HepG2 (cell line): ENCODE results near the gene NEAT1. TPM values are rescaled to one million over a fixed set of nuclear protein-coding genes. Genes with fewer than 3 reads are reported as not detected.

ENCODE experiments used
- ARID4A ChIP-seq: sonication (generic); formaldehyde crosslinking; IDR thresholded peaks from 2 replicates; pipeline ENCODE4 v1.5.0; 2020; ENCODE audit warnings: mild to moderate bottlenecking, missing genetic modification reagents, borderline replicate concordance
- FOXK1 ChIP-seq: sonication (generic); formaldehyde crosslinking; IDR thresholded peaks from 2 replicates; pipeline ENCODE4 v1.4.0; 2020; ENCODE audit warnings: low read depth, missing genetic modification reagents, borderline replicate concordance
- HOXD1 ChIP-seq: sonication (generic); formaldehyde crosslinking; IDR thresholded peaks from 2 replicates; pipeline ENCODE4 v1.5.0; 2020; ENCODE audit warnings: missing genetic modification reagents
- ISL2 ChIP-seq: sonication (generic); formaldehyde crosslinking; IDR thresholded peaks from 2 replicates; pipeline ENCODE4 v1.5.0; 2020; ENCODE audit warnings: missing genetic modification reagents
- KMT2B ChIP-seq: IDR thresholded peaks from 2 replicates; pipeline ENCODE4 v1.6.1; 2016; ENCODE audit warnings: missing genetic modification reagents, missing compliant biosample characterization
- MAFF ChIP-seq: IDR thresholded peaks from 2 replicates; pipeline ENCODE4 v1.6.1; 2011; ENCODE audit warnings: low read depth, low read length, improper control_type of control experiment
- SP140L ChIP-seq: sonication (generic); formaldehyde crosslinking; IDR thresholded peaks from 2 replicates; pipeline ENCODE4 v1.4.0; 2020; ENCODE audit warnings: missing genetic modification reagents, borderline replicate concordance
- SPEN ChIP-seq: sonication (generic); formaldehyde crosslinking; IDR thresholded peaks from 2 replicates; pipeline ENCODE4 v1.5.1; 2020; ENCODE audit warnings: low read depth, mild to moderate bottlenecking, missing genetic modification reagents
- ZFYVE20 ChIP-seq: sonication (generic); formaldehyde crosslinking; IDR thresholded peaks from 2 replicates; pipeline ENCODE4 v1.8.0; 2023; ENCODE audit warnings: low read depth, mild to moderate bottlenecking, moderate library complexity, missing genetic modification reagents, borderline replicate concordance
- ZNF224 ChIP-seq: sonication (generic); formaldehyde crosslinking; IDR thresholded peaks from 2 replicates; pipeline ENCODE4 v1.5.0; 2020; ENCODE audit warnings: mild to moderate bottlenecking, missing genetic modification reagents
- ZNF292 ChIP-seq: sonication (generic); formaldehyde crosslinking; IDR thresholded peaks from 2 replicates; pipeline ENCODE4 v1.8.1; 2022; ENCODE audit warnings: mild to moderate bottlenecking, low read depth, missing genetic modification reagents, borderline replicate concordance
- polyA plus RNA-seq, 8 experiments: library from polyadenylated mRNA; depleted of rRNA in 3 of 8; stranded (reverse) in 7 of 8; unstranded in 1 of 8; fragments of >200 nt; fragmentation: Illumina TruSeq in 4 of 8; extraction: Trizol in 4 of 8; gene quantifications; 2 replicates each; pipeline versions ENCODE4 v1.2.1 to v1.2.3, GENCODE V29; 2011 to 2016; ENCODE audit warnings: low read depth in 4 of 8, missing spikeins in 1 of 8, mixed read lengths in 1 of 8; ENCODE audit not compliant: insufficient read depth in 1 of 8
- total RNA-seq, 5 experiments: library from RNA; depleted of rRNA; stranded (reverse); fragments of >200 nt; fragmentation: Illumina TruSeq; extraction: Trizol; gene quantifications; 2 replicates each; pipeline ENCODE4 v1.2.3, GENCODE V29; 2016; ENCODE audit warnings: low read depth in 1 of 5
- TF ChIP-seq, protein P1 (sequence below): sonication (generic); formaldehyde crosslinking; IDR thresholded peaks from 2 replicates; pipeline ENCODE4 v1.5.1; 2020; ENCODE audit warnings: mild to moderate bottlenecking, missing genetic modification reagents, borderline replicate concordance
- TF ChIP-seq, protein P2 (sequence below): sonication (generic); formaldehyde crosslinking; IDR thresholded peaks from 2 replicates; pipeline ENCODE4 v1.4.0; 2020; ENCODE audit warnings: missing genetic modification reagents, borderline replicate concordance
- TF ChIP-seq, protein P3 (sequence below): sonication (generic); formaldehyde crosslinking; IDR thresholded peaks from 2 replicates; pipeline ENCODE4 v1.9.0; 2022; ENCODE audit warnings: missing genetic modification reagents, mild to moderate bottlenecking, borderline replicate concordance

Gene NEAT1
- total and polyA plus RNA-seq, 2 of the 13 experiments (the other 11 are each of a cell fraction or from before 2014, with no cell fraction given) = 20.5 to 41.2 TPM

DNA sequence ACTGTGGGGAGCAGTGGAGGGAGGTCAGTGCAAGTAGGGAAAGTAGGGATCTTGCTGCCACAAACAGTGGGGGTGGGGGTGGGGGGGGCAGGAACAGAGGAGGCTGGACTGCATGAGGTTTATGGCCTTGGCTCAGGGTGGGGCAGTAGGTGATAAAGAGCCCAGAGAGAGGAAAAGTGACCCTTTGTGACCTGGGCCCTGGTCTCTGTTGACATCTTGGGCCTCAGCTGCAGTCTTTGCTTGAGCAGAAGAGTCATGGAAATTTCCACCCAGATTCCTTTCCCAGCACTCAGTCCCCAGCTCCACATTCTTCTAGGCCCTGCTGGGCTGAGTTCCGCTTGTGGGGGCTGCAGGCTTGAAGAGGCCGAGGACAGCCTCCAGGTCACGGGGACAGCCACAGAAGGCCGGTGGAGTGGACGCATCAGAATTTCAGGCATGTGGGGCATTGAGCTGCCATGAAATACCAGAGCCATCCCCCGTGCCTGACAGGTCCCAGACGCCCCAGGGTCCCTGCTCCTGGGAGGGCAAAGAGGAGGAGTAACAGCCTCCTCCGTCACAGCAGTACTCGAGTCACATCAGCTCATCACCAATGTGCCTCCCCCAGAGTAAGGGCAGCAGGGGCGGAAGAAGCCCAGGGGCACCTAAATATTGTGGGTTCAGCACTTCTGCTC, 66.6 kb downstream of the NEAT1 start (continued):
- TF ChIP-seq, protein P1, sequence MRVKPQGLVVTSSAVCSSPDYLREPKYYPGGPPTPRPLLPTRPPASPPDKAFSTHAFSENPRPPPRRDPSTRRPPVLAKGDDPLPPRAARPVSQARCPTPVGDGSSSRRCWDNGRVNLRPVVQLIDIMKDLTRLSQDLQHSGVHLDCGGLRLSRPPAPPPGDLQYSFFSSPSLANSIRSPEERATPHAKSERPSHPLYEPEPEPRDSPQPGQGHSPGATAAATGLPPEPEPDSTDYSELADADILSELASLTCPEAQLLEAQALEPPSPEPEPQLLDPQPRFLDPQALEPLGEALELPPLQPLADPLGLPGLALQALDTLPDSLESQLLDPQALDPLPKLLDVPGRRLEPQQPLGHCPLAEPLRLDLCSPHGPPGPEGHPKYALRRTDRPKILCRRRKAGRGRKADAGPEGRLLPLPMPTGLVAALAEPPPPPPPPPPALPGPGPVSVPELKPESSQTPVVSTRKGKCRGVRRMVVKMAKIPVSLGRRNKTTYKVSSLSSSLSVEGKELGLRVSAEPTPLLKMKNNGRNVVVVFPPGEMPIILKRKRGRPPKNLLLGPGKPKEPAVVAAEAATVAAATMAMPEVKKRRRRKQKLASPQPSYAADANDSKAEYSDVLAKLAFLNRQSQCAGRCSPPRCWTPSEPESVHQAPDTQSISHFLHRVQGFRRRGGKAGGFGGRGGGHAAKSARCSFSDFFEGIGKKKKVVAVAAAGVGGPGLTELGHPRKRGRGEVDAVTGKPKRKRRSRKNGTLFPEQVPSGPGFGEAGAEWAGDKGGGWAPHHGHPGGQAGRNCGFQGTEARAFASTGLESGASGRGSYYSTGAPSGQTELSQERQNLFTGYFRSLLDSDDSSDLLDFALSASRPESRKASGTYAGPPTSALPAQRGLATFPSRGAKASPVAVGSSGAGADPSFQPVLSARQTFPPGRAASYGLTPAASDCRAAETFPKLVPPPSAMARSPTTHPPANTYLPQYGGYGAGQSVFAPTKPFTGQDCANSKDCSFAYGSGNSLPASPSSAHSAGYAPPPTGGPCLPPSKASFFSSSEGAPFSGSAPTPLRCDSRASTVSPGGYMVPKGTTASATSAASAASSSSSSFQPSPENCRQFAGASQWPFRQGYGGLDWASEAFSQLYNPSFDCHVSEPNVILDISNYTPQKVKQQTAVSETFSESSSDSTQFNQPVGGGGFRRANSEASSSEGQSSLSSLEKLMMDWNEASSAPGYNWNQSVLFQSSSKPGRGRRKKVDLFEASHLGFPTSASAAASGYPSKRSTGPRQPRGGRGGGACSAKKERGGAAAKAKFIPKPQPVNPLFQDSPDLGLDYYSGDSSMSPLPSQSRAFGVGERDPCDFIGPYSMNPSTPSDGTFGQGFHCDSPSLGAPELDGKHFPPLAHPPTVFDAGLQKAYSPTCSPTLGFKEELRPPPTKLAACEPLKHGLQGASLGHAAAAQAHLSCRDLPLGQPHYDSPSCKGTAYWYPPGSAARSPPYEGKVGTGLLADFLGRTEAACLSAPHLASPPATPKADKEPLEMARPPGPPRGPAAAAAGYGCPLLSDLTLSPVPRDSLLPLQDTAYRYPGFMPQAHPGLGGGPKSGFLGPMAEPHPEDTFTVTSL = 0 out of 2 replicates have a peak, but pooled peaks have one; percentile 21
- peak; percentile 34; the same call in 1 of the 2 replicates for TF ChIP-seq ISL2 (CRISPR knock-in tag)
- TF ChIP-seq FOXK1 (CRISPR knock-in tag) = 0 out of 2 replicates have a peak, but pooled peaks have one; percentile 28
- TF ChIP-seq MAFF = 0 out of 2 replicates have a peak, but pooled peaks have one; percentile 11
- TF ChIP-seq ZFYVE20 (CRISPR knock-in tag) = no peak
- TF ChIP-seq, protein P2, sequence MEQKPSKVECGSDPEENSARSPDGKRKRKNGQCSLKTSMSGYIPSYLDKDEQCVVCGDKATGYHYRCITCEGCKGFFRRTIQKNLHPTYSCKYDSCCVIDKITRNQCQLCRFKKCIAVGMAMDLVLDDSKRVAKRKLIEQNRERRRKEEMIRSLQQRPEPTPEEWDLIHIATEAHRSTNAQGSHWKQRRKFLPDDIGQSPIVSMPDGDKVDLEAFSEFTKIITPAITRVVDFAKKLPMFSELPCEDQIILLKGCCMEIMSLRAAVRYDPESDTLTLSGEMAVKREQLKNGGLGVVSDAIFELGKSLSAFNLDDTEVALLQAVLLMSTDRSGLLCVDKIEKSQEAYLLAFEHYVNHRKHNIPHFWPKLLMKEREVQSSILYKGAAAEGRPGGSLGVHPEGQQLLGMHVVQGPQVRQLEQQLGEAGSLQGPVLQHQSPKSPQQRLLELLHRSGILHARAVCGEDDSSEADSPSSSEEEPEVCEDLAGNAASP (CRISPR knock-in tag) = peak; percentile 79; the same call in 1 of the 2 replicates
- TF ChIP-seq HOXD1 (CRISPR knock-in tag) = peak; percentile 34; the same call in 1 of the 2 replicates
- TF ChIP-seq ARID4A = no peak; the same call in 1 of the 2 replicates
- TF ChIP-seq SPEN (CRISPR knock-in tag) = peak; percentile 5; the same call in 1 of the 2 replicates
- TF ChIP-seq ZNF292 = no peak
- TF ChIP-seq ZNF224 (CRISPR knock-in tag) = 0 out of 2 replicates have a peak, but pooled peaks have one; percentile 31
- TF ChIP-seq, protein P3, sequence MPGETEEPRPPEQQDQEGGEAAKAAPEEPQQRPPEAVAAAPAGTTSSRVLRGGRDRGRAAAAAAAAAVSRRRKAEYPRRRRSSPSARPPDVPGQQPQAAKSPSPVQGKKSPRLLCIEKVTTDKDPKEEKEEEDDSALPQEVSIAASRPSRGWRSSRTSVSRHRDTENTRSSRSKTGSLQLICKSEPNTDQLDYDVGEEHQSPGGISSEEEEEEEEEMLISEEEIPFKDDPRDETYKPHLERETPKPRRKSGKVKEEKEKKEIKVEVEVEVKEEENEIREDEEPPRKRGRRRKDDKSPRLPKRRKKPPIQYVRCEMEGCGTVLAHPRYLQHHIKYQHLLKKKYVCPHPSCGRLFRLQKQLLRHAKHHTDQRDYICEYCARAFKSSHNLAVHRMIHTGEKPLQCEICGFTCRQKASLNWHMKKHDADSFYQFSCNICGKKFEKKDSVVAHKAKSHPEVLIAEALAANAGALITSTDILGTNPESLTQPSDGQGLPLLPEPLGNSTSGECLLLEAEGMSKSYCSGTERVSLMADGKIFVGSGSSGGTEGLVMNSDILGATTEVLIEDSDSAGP (CRISPR knock-in tag) = peak; percentile 60; the same call in 1 of the 2 replicates
- TF ChIP-seq KMT2B (CRISPR knock-in tag) = no peak
- no peak for TF ChIP-seq SP140L (CRISPR knock-in tag)
